Mucosa of descending colon (tissue), 3 donors: ENCODE results near the gene AMER1. TPM values are rescaled to one million over a fixed set of nuclear protein-coding genes. Genes with fewer than 3 reads are reported as not detected.

Source experiments
- ATAC-seq: fragments of 200-7000 bp; cut with Tn5 transposase; one replicate; pipeline ENCODE4 v1.9.1; 2020; ENCODE audit warnings: mild to moderate bottlenecking, moderate library complexity
- DNase-seq, 3 donors: peaks; one replicate each; pipeline ENCODE4 v3.0.0-alpha.2; 2020
- H3K36me3 ChIP-seq: fragments of 200-600 bp; one replicate; pipeline ENCODE4 v1.8.0; 2021; ENCODE audit warnings: low read depth, mild to moderate bottlenecking
- H3K4me1 ChIP-seq: fragments of 200-600 bp; one replicate; pipeline ENCODE4 v1.8.0; 2021; ENCODE audit warnings: low read depth, mild to moderate bottlenecking
- H3K4me3 ChIP-seq: fragments of 200-600 bp; one replicate; pipeline ENCODE4 v1.8.0; 2021; ENCODE audit warnings: mild to moderate bottlenecking
- H3K9me3 ChIP-seq: fragments of 200-600 bp; one replicate; pipeline ENCODE4 v1.8.0; 2021; ENCODE audit warnings: mild to moderate bottlenecking
- intact Hi-C, 2 donors: fragments of 100-400 bp; cut with DNase I in 1 of 2; cut with micrococcal nuclease in 1 of 2; formaldehyde crosslinking; loops; one replicate each; pipeline versions ENCODE4 v1.11.0 to v1.11.1; 2022; cut with DNase I, micrococcal nuclease
- total RNA-seq, 3 donors: library from RNA; stranded (reverse); fragmentation: NEBNext Ultra II Directional in 2 of 3; extraction: Animal tissue kit (Norgen Biotek cat#: 25700) in 2 of 3; gene quantifications; one replicate each; pipeline versions ENCODE4 v1.2.1 to v1.2.4, GENCODE V29; 2021 to 2023
- TF ChIP-seq, protein P1 (sequence below): fragments of 200-600 bp; IDR thresholded peaks from one replicate; pipeline ENCODE4 v1.8.0; 2022; ENCODE audit warnings: antibody characterized with exemption, mild to moderate bottlenecking
- donor health status: DM: no; HTN: no; CAD: no; lungs with moderate emphysema.
- donor health status: DM: no; HTN: no; CAD: no.
- donor health status: DM: no; HTN: yes; CAD: no.

AMER1 gene
- total RNA-seq, 3 donors from 2014 or later: 2.9 to 8.9 (median 3.9) TPM

DNA sequence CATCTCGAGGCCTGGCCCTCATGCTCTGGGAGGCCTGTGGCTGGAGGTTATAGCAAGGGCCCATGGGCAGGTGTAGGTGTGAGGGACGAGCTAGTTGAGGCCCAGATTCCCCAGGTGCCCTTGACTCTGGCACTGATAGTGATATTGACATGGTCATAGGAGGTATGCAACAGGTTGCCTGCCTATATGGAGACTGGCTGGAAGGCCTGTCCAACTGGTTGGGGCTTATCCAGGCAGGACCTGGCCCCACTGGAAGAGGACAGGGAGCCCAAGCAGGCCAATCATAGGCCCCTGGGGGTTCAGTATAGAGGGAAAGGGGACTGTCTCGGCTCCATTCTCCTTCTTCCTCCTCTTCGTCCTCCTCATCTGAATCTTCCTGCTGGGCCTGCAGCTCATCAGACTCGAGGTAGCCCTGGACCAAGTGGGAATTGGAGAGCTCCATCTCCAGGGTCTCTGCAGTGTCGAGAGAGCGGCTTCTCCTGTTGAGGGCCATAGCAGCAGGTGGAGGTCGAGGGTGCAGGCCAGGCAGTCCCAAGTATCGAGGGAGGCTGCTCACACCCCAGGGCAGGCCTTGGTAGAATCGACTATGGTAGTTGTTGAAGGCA is 15.3 kb downstream of the AMER1 start:
- DNase-seq (no peak), ATAC-seq (no peak)
- TF ChIP-seq, protein P1, sequence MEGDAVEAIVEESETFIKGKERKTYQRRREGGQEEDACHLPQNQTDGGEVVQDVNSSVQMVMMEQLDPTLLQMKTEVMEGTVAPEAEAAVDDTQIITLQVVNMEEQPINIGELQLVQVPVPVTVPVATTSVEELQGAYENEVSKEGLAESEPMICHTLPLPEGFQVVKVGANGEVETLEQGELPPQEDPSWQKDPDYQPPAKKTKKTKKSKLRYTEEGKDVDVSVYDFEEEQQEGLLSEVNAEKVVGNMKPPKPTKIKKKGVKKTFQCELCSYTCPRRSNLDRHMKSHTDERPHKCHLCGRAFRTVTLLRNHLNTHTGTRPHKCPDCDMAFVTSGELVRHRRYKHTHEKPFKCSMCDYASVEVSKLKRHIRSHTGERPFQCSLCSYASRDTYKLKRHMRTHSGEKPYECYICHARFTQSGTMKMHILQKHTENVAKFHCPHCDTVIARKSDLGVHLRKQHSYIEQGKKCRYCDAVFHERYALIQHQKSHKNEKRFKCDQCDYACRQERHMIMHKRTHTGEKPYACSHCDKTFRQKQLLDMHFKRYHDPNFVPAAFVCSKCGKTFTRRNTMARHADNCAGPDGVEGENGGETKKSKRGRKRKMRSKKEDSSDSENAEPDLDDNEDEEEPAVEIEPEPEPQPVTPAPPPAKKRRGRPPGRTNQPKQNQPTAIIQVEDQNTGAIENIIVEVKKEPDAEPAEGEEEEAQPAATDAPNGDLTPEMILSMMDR: no peak
- Histone ChIP-seq H3K9me3 (no peaks in the 10 kb centered on the region), H3K36me3 (no peaks in the 10 kb centered on the region), H3K4me3 (no peak overlapping the region), H3K4me1 (no peaks in the 10 kb centered on the region)
- intact Hi-C loops: no loop called here

DNA sequence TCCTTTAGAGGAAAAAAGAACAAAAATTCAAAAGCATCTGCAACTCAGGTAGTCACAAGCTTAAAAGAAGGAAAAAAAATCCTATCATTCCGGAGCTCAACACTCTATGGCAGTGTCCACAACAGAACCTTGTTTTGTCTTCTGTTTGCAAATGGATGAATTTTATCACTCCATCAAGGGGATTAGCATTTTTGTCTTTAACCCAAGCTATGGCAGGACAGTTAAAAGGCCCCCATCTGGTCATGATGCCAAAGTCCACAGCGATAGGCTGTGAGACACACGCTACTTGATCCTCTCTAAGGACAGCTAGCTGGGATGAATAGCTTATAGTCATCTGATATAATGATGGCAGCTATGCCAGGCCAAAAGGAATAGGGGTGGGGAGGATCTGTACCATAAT is 16.6 kb downstream of the AMER1 start:
- TF ChIP-seq, protein P1: no peak
- Histone ChIP-seq H3K4me1 (no peaks in the 10 kb centered on the region), H3K4me3 (no peak overlapping the region), H3K9me3 (no peaks in the 10 kb centered on the region), H3K36me3 (no peaks in the 10 kb centered on the region)
- DNase-seq (no peak), ATAC-seq (no peak)
- intact Hi-C loops: no loop called here

DNA sequence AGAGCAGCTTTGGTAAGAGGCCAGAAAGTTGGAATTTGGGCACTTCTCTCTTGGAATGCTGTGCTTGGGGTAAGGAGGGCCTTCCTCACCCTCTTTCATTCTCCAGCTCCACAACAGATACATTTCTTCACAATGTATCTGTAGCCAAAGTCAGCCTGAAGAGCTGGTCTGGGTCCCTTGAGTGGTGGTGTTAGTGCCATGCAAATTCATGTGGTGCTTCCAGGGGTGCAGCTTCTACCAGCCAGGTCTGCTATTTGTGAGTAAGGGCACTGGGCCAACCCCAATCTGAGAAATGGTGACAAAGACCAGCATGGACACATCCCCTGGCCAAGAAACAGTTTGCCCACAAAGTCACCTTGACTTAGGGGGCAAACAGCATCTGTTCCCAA is 17.8 kb downstream of the AMER1 start:
- intact Hi-C loops: no loop called here
- ATAC-seq: no peak
- TF ChIP-seq, protein P1: no peak

DNA sequence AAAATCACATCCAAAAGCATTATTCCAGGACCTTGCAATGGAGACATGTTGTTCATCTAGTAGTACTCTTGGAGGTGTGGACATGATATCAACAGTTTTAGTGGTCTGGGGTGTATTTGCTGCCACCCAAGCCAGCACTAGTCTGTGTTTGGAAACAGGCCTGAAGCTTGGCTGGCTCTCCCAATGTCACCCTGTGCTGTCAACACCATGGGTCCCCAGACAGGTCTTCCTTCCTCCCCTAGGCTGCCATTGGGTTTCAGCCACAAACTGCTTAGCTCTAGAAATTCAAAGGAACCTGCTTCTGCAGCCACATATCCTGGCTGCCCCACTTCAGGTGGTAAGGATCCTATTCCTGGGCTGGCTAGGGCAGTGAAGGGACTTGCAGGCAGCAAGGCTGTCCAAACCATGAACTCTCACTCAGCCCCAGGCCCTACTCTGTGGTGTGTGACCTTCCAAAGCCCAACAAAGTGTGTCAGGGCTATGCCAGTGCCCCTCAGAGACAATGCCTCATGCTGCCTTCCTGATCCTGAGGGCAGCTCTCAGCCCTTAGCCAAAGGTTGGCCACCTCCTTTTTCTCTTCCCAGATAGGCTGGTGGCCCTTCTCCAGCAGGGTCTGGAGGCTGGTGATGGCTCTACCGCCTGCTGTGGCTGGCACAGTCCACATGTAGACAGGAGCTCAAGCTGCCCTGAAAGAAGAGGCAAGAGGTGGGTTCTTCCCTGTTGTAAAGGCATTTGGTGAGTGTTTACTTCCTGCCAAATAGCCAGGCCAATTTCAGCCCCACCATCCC is 18.3 kb downstream of the AMER1 start:
- no peak for ATAC-seq
- DNase-seq: no peak
- H3K4me3 ChIP-seq: no peak overlapping the region
- intact Hi-C loops: no loop called here
- no peaks in the 10 kb centered on the region for H3K9me3 ChIP-seq
- H3K36me3 ChIP-seq: no peaks in the 10 kb centered on the region
- no peaks in the 10 kb centered on the region for H3K4me1 ChIP-seq
- TF ChIP-seq, protein P1: no peak

More for the DNA sequence above, 17.8 kb downstream of the AMER1 start:
- Histone ChIP-seq H3K9me3 (no peaks in the 10 kb centered on the region), H3K4me1 (no peaks in the 10 kb centered on the region), H3K36me3 (no peaks in the 10 kb centered on the region), H3K4me3 (no peak overlapping the region)
- no peak for DNase-seq

DNA sequence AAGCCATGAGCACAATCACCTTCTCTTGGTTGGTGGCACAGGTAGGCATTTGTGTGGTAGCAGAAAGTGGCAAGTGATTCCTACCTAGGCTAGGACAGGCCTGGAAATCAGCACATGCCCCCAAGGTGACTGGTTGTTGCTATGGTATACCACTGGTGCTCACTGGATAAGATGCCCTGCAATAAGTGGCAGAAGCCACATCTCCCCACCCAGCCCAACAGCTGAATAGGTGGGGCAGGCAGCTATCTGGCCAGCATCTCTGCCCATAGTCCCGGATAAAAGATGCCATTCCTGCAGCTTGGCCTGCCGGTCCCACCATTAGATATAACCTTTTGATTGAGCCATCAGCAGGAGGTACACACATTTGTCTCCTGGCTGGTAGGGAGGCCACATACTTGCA is 21.1 kb downstream of the AMER1 start:
- Histone ChIP-seq H3K36me3 (no peaks in the 10 kb centered on the region), H3K4me3 (no peak overlapping the region), H3K4me1 (no peaks in the 10 kb centered on the region), H3K9me3 (no peaks in the 10 kb centered on the region)
- ATAC-seq: no peak
- TF ChIP-seq, protein P1: no peak
- DNase-seq: no peak
- intact Hi-C loops: no loop called here
